H1 (cell line): Measurements from ENCODE around the gene CD52. TPM values are rescaled to one million over a fixed set of nuclear protein-coding genes. Genes with fewer than 3 reads are reported as not detected.

ENCODE experiments used
- CTCF ChIA-PET: fragments of 300-600 bp; sonication (Branson Sonifier 250); formaldehyde crosslinking; loops from one replicate; lab custom pipeline; 2021; ENCODE audit not compliant: partially characterized antibody; lab: Charles Lee
- POLR2A ChIA-PET: fragments of 300-600 bp; sonication (Branson Sonifier 250); formaldehyde crosslinking; loops from one replicate; lab custom pipeline; 2021; ENCODE audit warnings: inconsistent platforms; ENCODE audit not compliant: partially characterized antibody; lab: Charles Lee
- DNase-seq, 2 experiments: peaks; one replicate each; pipeline versions ENCODE4 v3.0.0 to v3.0.0-alpha.2; 2010 to 2022; ENCODE audit warnings: low spot score in 2 of 2, low read depth in 1 of 2, mixed read lengths in 1 of 2
- FAIRE-seq: peaks from 2 replicates; lab custom pipeline; 2011; peaks lifted over from hg19 to GRCh38; lab: Jason Lieb, UNC
- H2AFZ ChIP-seq: 2 replicates; pipeline ENCODE4 v1.8.1; 2012; ENCODE audit warnings: low read length, inconsistent platforms
- H2AK5ac ChIP-seq: 2 replicates; pipeline ENCODE4 v1.6.1; 2013; ENCODE audit warnings: low read depth, low read length
- H2BK120ac ChIP-seq: replicated peaks from 2 replicates; pipeline ENCODE3; 2013; ENCODE audit warnings: low read depth, low read length, inconsistent platforms
- H2BK12ac ChIP-seq: 2 replicates; pipeline ENCODE4 v1.6.1; 2013; ENCODE audit warnings: low read depth, low read length
- H2BK15ac ChIP-seq: 2 replicates; pipeline ENCODE4 v1.6.1; 2013; ENCODE audit warnings: low read length
- H2BK20ac ChIP-seq: 2 replicates; pipeline ENCODE4 v1.6.1; 2013; ENCODE audit warnings: low read length
- H2BK5ac ChIP-seq: 2 replicates; pipeline ENCODE4 v1.6.1; 2013; ENCODE audit warnings: low read depth, low read length
- H3K14ac ChIP-seq: 2 replicates; pipeline ENCODE4 v1.6.1; 2013; ENCODE audit warnings: inconsistent platforms; ENCODE audit not compliant: insufficient read length
- H3K18ac ChIP-seq: 2 replicates; pipeline ENCODE4 v1.6.1; 2013; ENCODE audit warnings: low read length; ENCODE audit errors: extremely low read depth
- H3K23ac ChIP-seq: 2 replicates; pipeline ENCODE4 v1.6.1; 2013; ENCODE audit warnings: inconsistent platforms; ENCODE audit not compliant: insufficient read length
- H3K23me2 ChIP-seq: 2 replicates; pipeline ENCODE4 v1.6.1; 2013; ENCODE audit warnings: low read depth, low read length
- H3K27ac ChIP-seq: 2 replicates; pipeline ENCODE4 v1.6.1; 2011; ENCODE audit warnings: low read depth, low read length, inconsistent platforms
- H3K27me3 ChIP-seq, 4 experiments: replicated peaks in 1 of 4; 1 replicate in 1 of 4; 2 replicates in 3 of 4; pipeline versions ENCODE4 v1.6.1 to v1.8.1; 2011 to 2013; ENCODE audit warnings: low read length in 3 of 4, mild to moderate bottlenecking in 3 of 4, inconsistent platforms in 2 of 4, mixed read lengths in 2 of 4, moderate library complexity in 1 of 4; ENCODE audit not compliant: control insufficient read depth in 3 of 4, insufficient read depth in 3 of 4; ENCODE audit errors: extremely low read depth in 1 of 4
- H3K36me3 ChIP-seq, 4 experiments: 2 replicates each; pipeline versions ENCODE4 v1.6.1 to v1.8.1; 2011 to 2013; ENCODE audit warnings: mild to moderate bottlenecking in 4 of 4, low read length in 3 of 4, moderate library complexity in 2 of 4, control low read depth in 1 of 4, inconsistent platforms in 1 of 4; ENCODE audit not compliant: insufficient read depth in 4 of 4, control insufficient read depth in 2 of 4
- H3K4ac ChIP-seq: replicated peaks from 2 replicates; pipeline ENCODE3; 2013; ENCODE audit warnings: low read length, low read depth, mixed read lengths, inconsistent platforms; ENCODE audit not compliant: insufficient read length
- H3K4me1 ChIP-seq, 4 experiments: replicated peaks in 1 of 4; 1 replicate in 1 of 4; 2 replicates in 3 of 4; pipeline versions ENCODE4 v1.6.1 to v1.8.1; 2011 to 2013; ENCODE audit warnings: low read length in 3 of 4, inconsistent platforms in 2 of 4, mixed read lengths in 1 of 4; ENCODE audit not compliant: insufficient read depth in 4 of 4, control insufficient read depth in 3 of 4
- H3K4me2 ChIP-seq, 2 experiments: 2 replicates each; pipeline versions ENCODE4 v1.6.1 to v1.8.1; 2011 to 2013; ENCODE audit warnings: low read depth in 2 of 2, low read length in 2 of 2, control low read depth in 1 of 2, inconsistent platforms in 1 of 2, mild to moderate bottlenecking in 1 of 2; ENCODE audit not compliant: insufficient read depth in 1 of 2
- H3K4me3 ChIP-seq, 4 experiments: fragments of 200-600, 300-600 bp in 1 of 4; sonication (generic), shearing (Covaris generic), sonication (Bioruptor Twin) in 1 of 4; 2 replicates each; pipeline versions ENCODE4 v1.5.1 to v1.8.1; 2011 to 2016; ENCODE audit warnings: low read length in 4 of 4, low read depth in 3 of 4, control low read depth in 2 of 4, inconsistent platforms in 2 of 4, mild to moderate bottlenecking in 2 of 4, mixed read lengths in 1 of 4, moderate library complexity in 1 of 4; ENCODE audit not compliant: insufficient read depth in 2 of 4; ENCODE audit errors: extremely low read depth in 1 of 4
- H3K56ac ChIP-seq: replicated peaks from 2 replicates; pipeline ENCODE3; 2013; ENCODE audit warnings: low read depth, mild to moderate bottlenecking, mixed read lengths, low read length, inconsistent platforms; ENCODE audit not compliant: insufficient read length
- H3K79me1 ChIP-seq: 2 replicates; pipeline ENCODE4 v1.6.1; 2013; ENCODE audit warnings: low read depth, low read length, control low read depth
- H3K79me2 ChIP-seq, 2 experiments: 2 replicates each; pipeline versions ENCODE4 v1.6.1 to v1.8.1; 2012 to 2013; ENCODE audit warnings: low read length in 2 of 2, mild to moderate bottlenecking in 2 of 2, inconsistent platforms in 1 of 2; ENCODE audit not compliant: insufficient read depth in 2 of 2, control insufficient read depth in 1 of 2
- H3K9ac ChIP-seq, 4 experiments: replicated peaks in 1 of 4; 1 replicate in 1 of 4; 2 replicates in 3 of 4; pipeline versions ENCODE4 v1.6.1 to v1.8.1; 2011 to 2013; ENCODE audit warnings: low read depth in 3 of 4, low read length in 3 of 4, control low read depth in 2 of 4, mild to moderate bottlenecking in 2 of 4, moderate library complexity in 2 of 4, inconsistent platforms in 1 of 4; ENCODE audit errors: extremely low read depth in 1 of 4
- H3K9me3 ChIP-seq, 2 experiments: 2 replicates each; pipeline versions ENCODE4 v1.6.1 to v1.8.1; 2012 to 2013; ENCODE audit warnings: mild to moderate bottlenecking in 2 of 2, moderate library complexity in 2 of 2, control low read depth in 1 of 2, inconsistent platforms in 1 of 2, low read depth in 1 of 2, low read length in 1 of 2, mixed read lengths in 1 of 2; ENCODE audit not compliant: insufficient read depth in 2 of 2
- H4K20me1 ChIP-seq, 2 experiments: replicated peaks in 1 of 2; 2 replicates each; pipeline versions ENCODE3 to v1.8.1; 2011 to 2013; ENCODE audit warnings: inconsistent platforms in 2 of 2, low read length in 2 of 2, mild to moderate bottlenecking in 1 of 2; ENCODE audit not compliant: insufficient read depth in 2 of 2, control insufficient read depth in 1 of 2
- H4K5ac ChIP-seq: 2 replicates; pipeline ENCODE4 v1.6.1; 2013; ENCODE audit warnings: low read length, low read depth, mixed read lengths, inconsistent platforms; ENCODE audit not compliant: insufficient read length
- H4K8ac ChIP-seq: 2 replicates; pipeline ENCODE4 v1.8.0; 2013; ENCODE audit warnings: mild to moderate bottlenecking, moderate library complexity, low read length, inconsistent platforms; ENCODE audit not compliant: insufficient read depth; ENCODE audit errors: extremely low read depth
- H4K91ac ChIP-seq: replicated peaks from 2 replicates; pipeline ENCODE3; 2013; ENCODE audit warnings: low read length, mixed read lengths, inconsistent platforms; ENCODE audit not compliant: insufficient read length
- CBX8 ChIP-seq: fragments of 300-800, 300-1000 bp; sonication (generic); IDR thresholded peaks from 2 replicates; pipeline ENCODE4 v1.7.1; 2016; ENCODE audit warnings: low read depth, low read length, borderline replicate concordance
- GABPA ChIP-seq: IDR thresholded peaks from 2 replicates; pipeline ENCODE4 v1.6.1; 2011; ENCODE audit warnings: mild to moderate bottlenecking, low read length, moderate library complexity, borderline replicate concordance; ENCODE audit not compliant: insufficient read depth
- HDAC6 ChIP-seq: IDR thresholded peaks from one replicate; pipeline ENCODE4 v1.7.1; 2012; ENCODE audit warnings: low read depth, mild to moderate bottlenecking, inconsistent platforms, low read length, moderate library complexity
- RBBP5 ChIP-seq: IDR thresholded peaks from 2 replicates; pipeline ENCODE4 v1.7.1; 2012; ENCODE audit warnings: low read depth, mild to moderate bottlenecking, inconsistent platforms, low read length, moderate library complexity, borderline replicate concordance
- TEAD4 ChIP-seq: IDR thresholded peaks from 2 replicates; pipeline ENCODE4 v1.6.1; 2012; ENCODE audit warnings: low read depth, low read length, inconsistent platforms, mixed read lengths
- WGBS, 2 experiments: shearing (Covaris generic) in 1 of 2; methylation state at CpG; one replicate each; pipeline versions ENCODE4 v1.1.6 to v1.1.7; 2013 to 2015; ENCODE audit warnings: low lambda C conversion rate in 2 of 2, mixed read lengths in 2 of 2, inconsistent platforms in 1 of 2, low coverage in 1 of 2, missing lambda C conversion rate in 1 of 2; ENCODE audit not compliant: insufficient replicate concordance in 2 of 2, insufficient coverage in 1 of 2, insufficient read length in 1 of 2; ENCODE audit errors: extremely low coverage in 1 of 2, missing lambda C conversion rate in 1 of 2; 5-methylcytosine and 5-hydroxymethylcytosine counted together
- polyA plus RNA-seq, 7 experiments: library from polyadenylated mRNA; depleted of rRNA in 3 of 7; stranded (reverse) in 5 of 7; unstranded in 2 of 7; fragments of >200 nt in 5 of 7; fragments of 200-250 nt in 2 of 7; gene quantifications; 1 replicate in 5 of 7; 2 replicates in 1 of 7; 4 replicates in 1 of 7; pipeline versions ENCODE4 v1.2.1 to v1.2.3, GENCODE V29; 2011 to 2013; ENCODE audit warnings: missing spikeins in 2 of 7, mixed read lengths in 2 of 7
- total RNA-seq: library from RNA; stranded (reverse); fragmentation: NEBNext Ultra II Directional; extraction: Animal tissue kit (Norgen Biotek cat#: 25700); gene quantifications from 2 replicates; pipeline ENCODE4 v1.2.1, GENCODE V29; 2021

CD52 gene
- total and polyA plus RNA-seq, 2 of the 8 experiments (the other 6 are each of a cell fraction or from before 2014, with no cell fraction given) = 2.4 to 3.1 TPM

DNA sequence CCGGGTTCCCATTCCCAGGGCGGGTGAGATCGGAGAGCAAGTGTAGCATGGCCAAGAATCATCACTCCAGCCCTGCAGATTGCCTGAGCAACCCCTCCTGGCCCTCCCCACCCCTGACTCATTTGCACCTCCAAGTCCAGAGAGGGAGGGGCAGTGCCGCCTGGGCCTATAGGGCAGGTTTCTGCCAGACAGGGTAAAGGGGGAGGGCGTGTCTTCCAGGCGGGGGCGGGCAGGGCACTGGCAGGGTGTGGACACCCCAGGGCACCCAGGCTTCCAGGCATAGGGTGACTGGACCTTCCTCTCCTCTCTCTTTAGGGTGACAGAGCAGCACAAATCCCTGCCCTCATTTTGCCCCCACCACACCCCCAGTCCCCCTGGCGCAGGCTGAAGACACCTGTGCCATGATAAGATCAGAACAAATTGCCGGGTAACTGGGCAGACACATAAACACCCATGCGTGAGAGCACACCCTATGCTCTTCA, 39.4 kb downstream of the CD52 start:
- Histone ChIP-seq H2BK12ac (no peak overlapping the region), H2AFZ (no peak overlapping the region), H3K4me1 (peaks cover 6 to 27% (median 19%) of the 10 kb centered on the region in 4 experiments), H2BK5ac (no peak overlapping the region), H2BK15ac (no peak overlapping the region), H3K4me3 (no peak overlapping the region), H3K23ac (no peak overlapping the region), H4K5ac (no peak overlapping the region), H2AK5ac (no peak overlapping the region), H3K23me2 (peaks cover 8% of the 10 kb centered on the region; the same call in 1 of the 2 replicates), H2BK120ac (no peak overlapping the region), H4K8ac (no peak overlapping the region), H3K27ac (no peak overlapping the region), H3K4me2 (no peak overlapping the region; a peak in 1 of 4 replicates), H3K56ac (no peak overlapping the region), H3K18ac (no peak overlapping the region), H3K9ac (no peak overlapping the region), H3K4ac (no peak overlapping the region), H3K79me1 (peaks cover 2% of the 10 kb centered on the region; the same call in 1 of the 2 replicates), H3K36me3 (no peaks in the 10 kb centered on the region), H3K27me3 (peaks cover 0 to 10% (median 10%) of the 10 kb centered on the region in 4 experiments; a peak in 4 of 7 replicates), H3K9me3 (no peaks in the 10 kb centered on the region), H2BK20ac (0 out of 2 replicates have a peak overlapping the region, but pooled peaks have one; percentile 36), H3K79me2 (no peaks in the 10 kb centered on the region), H3K14ac (no peak overlapping the region), H4K20me1 (peaks cover 0 to under 1% of the 10 kb centered on the region in 2 experiments), H4K91ac (no peak overlapping the region)
- FAIRE-seq (no peak), DNase-seq (no peak)
- ChIA-PET CTCF (interaction anchor here (1.1 to 14.1 kb wide), 7 partner anchors 13 to 74 kb away, joined by 3 to 297 read pairs (median 5); partner anchors contain the start of gene SH3BGRL3), POLR2A (interaction anchor here (1.0 kb wide), 1 partner anchor 53 kb away, joined by 4 read pairs; the partner anchor contains the start of gene LIN28A)
- TF ChIP-seq TEAD4 (no peak), RBBP5 (no peak), GABPA (no peak), CBX8 (no peak), HDAC6 (no peak)
- WGBS, 2 experiments = 81% methylated on average over 8 of the region's 10 CpGs; no CpG with 5 or more reads in 1 of the 2 experiments
